Trophoblast cell (in vitro differentiated cells and primary cell): ENCODE data around the gene FGGY.

Experiments
- DNase-seq, 2 donors: peaks; one replicate each; pipeline ENCODE4 v3.0.0-alpha.2; 2016
- H2AFZ ChIP-seq: 2 replicates; pipeline ENCODE4 v1.6.1; 2013; ENCODE audit warnings: low read length, moderate library complexity, mild to moderate bottlenecking; ENCODE audit not compliant: insufficient read depth, poor library complexity
- H2AK5ac ChIP-seq: 2 replicates; pipeline ENCODE4 v1.6.1; 2013; ENCODE audit warnings: mild to moderate bottlenecking, low read length
- H2BK120ac ChIP-seq: 2 replicates; pipeline ENCODE4 v1.6.1; 2013; ENCODE audit warnings: low read length, mild to moderate bottlenecking, moderate library complexity; ENCODE audit not compliant: insufficient read depth, poor library complexity
- H2BK12ac ChIP-seq: 2 replicates; pipeline ENCODE4 v1.6.1; 2013; ENCODE audit warnings: mild to moderate bottlenecking, low read length, moderate library complexity
- H2BK5ac ChIP-seq: 2 replicates; pipeline ENCODE4 v1.6.1; 2013; ENCODE audit warnings: low read length, low read depth, moderate library complexity, mild to moderate bottlenecking; ENCODE audit not compliant: poor library complexity
- H3K14ac ChIP-seq: 2 replicates; pipeline ENCODE4 v1.6.1; 2013; ENCODE audit warnings: mild to moderate bottlenecking, low read length
- H3K18ac ChIP-seq: 2 replicates; pipeline ENCODE4 v1.6.1; 2013; ENCODE audit warnings: mild to moderate bottlenecking, low read length
- H3K23ac ChIP-seq: 2 replicates; pipeline ENCODE4 v1.6.1; 2013; ENCODE audit warnings: low read length
- H3K27ac ChIP-seq: 2 replicates; pipeline ENCODE4 v1.5.1; 2013; ENCODE audit warnings: low read depth, mild to moderate bottlenecking, inconsistent platforms, low read length, moderate library complexity
- H3K27me3 ChIP-seq: 2 replicates; pipeline ENCODE4 v1.6.1; 2013; ENCODE audit warnings: inconsistent platforms, mild to moderate bottlenecking, low read length, moderate library complexity; ENCODE audit not compliant: insufficient read depth
- H3K36me3 ChIP-seq, 2 experiments: 1 replicate in 1 of 2; 2 replicates in 1 of 2; pipeline ENCODE4 v1.6.1; 2013; ENCODE audit warnings: low read length in 2 of 2, mild to moderate bottlenecking in 2 of 2, moderate library complexity in 1 of 2; ENCODE audit not compliant: insufficient read depth in 2 of 2, control insufficient read depth in 1 of 2
- H3K4ac ChIP-seq: 2 replicates; pipeline ENCODE4 v1.6.1; 2013; ENCODE audit warnings: low read depth, mild to moderate bottlenecking, low read length, moderate library complexity
- H3K4me1 ChIP-seq, 2 experiments: 1 replicate in 1 of 2; 2 replicates in 1 of 2; pipeline ENCODE4 v1.6.1; 2013; ENCODE audit warnings: low read length in 2 of 2, mild to moderate bottlenecking in 2 of 2, moderate library complexity in 1 of 2; ENCODE audit not compliant: insufficient read depth in 2 of 2, control insufficient read depth in 1 of 2
- H3K4me2 ChIP-seq: 2 replicates; pipeline ENCODE4 v1.6.1; 2013; ENCODE audit warnings: inconsistent platforms, mild to moderate bottlenecking, low read length, moderate library complexity
- H3K4me3 ChIP-seq: 2 replicates; pipeline ENCODE4 v1.5.1; 2013; ENCODE audit warnings: mild to moderate bottlenecking, low read depth, low read length, inconsistent platforms
- H3K79me1 ChIP-seq: one replicate; pipeline ENCODE4 v1.6.1; 2013; ENCODE audit warnings: low read length
- H3K79me2 ChIP-seq: 2 replicates; pipeline ENCODE4 v1.6.1; 2013; ENCODE audit warnings: low read length, mild to moderate bottlenecking; ENCODE audit not compliant: control insufficient read depth, insufficient read depth, poor library complexity
- H3K9ac ChIP-seq: 2 replicates; pipeline ENCODE4 v1.6.1; 2013; ENCODE audit warnings: mild to moderate bottlenecking, low read length
- H3K9me3 ChIP-seq: 2 replicates; pipeline ENCODE4 v1.6.1; 2013; ENCODE audit warnings: low read depth, mild to moderate bottlenecking, control low read depth, inconsistent platforms, low read length; ENCODE audit not compliant: insufficient read depth
- H4K12ac ChIP-seq: 2 replicates; pipeline ENCODE4 v1.6.1; 2013; ENCODE audit warnings: low read depth, mild to moderate bottlenecking, low read length, moderate library complexity
- H4K8ac ChIP-seq: 2 replicates; pipeline ENCODE4 v1.6.1; 2013; ENCODE audit warnings: low read depth, mild to moderate bottlenecking, low read length, moderate library complexity
- H4K91ac ChIP-seq: one replicate; pipeline ENCODE4 v1.6.1; 2013; ENCODE audit warnings: low read depth, mild to moderate bottlenecking, low read length, moderate library complexity
- WGBS: extraction: QIAGEN DNeasy Blood & Tissue Kit; methylation state at CpG from one replicate; pipeline ENCODE4 v1.1.7; 2013; ENCODE audit warnings: missing lambda C conversion rate; ENCODE audit not compliant: insufficient read length, insufficient coverage; ENCODE audit errors: extremely low coverage; 5-methylcytosine and 5-hydroxymethylcytosine counted together

FGGY gene

DNA sequence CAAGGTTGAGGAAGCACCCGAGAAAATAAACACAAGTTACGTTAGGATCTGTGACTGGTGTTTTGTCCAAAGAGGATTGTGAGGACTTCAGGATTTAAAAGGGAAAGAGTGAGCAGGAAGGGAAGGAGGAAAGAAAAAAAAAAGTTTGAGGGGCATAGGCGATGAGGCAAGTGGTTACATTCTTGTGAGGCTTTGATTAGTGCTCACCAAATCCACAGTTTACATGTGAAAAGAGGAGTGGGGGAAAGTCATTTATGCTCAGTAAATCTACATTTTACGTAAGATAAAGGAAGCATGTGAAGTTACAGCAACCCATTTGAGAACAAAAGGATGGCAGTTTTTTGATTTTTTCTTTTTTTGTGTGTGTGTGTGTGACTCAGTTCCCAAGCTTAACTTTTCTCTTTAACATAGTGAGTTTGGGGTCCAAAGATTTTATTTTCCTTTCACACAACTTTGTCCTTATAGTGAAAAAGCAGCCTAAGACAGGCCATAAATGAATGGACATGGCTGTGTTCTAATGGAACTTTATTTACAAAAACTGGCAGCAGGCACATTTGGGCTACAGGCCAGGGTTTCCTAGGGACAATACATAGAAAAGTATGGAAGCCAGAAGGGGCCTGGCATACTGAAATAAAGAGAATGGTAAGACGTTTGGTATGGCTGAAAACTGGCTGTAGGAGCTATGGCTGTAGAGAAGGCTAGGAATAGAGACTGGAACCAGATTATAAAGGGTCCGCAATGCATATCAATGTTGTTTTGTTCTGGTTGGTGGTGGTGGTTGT lies 121.7 kb downstream of the FGGY start:
- Histone ChIP-seq H3K36me3 (no peaks in the 10 kb centered on the region), H2AFZ (no peak overlapping the region), H2AK5ac (no peak overlapping the region), H2BK5ac (no peak overlapping the region), H4K91ac (no peak overlapping the region), H3K79me1 (peaks cover 13% of the 10 kb centered on the region), H4K8ac (no peak overlapping the region), H3K79me2 (no peaks in the 10 kb centered on the region), H3K4ac (no peak overlapping the region), H3K4me1 (peaks cover 0 to 8% of the 10 kb centered on the region in 2 experiments), H2BK120ac (no peak overlapping the region), H4K12ac (no peak overlapping the region), H3K9me3 (no peaks in the 10 kb centered on the region), H3K4me2 (no peak overlapping the region), H3K27me3 (no peaks in the 10 kb centered on the region), H3K9ac (no peak overlapping the region), H3K14ac (no peak overlapping the region), H3K23ac (no peak overlapping the region), H3K18ac (no peak overlapping the region), H3K27ac (no peak overlapping the region), H3K4me3 (no peak overlapping the region), H2BK12ac (no peak overlapping the region)
- no peak for DNase-seq
- WGBS, result no CpG with 5 or more reads among the region's 6 CpGs

DNA sequence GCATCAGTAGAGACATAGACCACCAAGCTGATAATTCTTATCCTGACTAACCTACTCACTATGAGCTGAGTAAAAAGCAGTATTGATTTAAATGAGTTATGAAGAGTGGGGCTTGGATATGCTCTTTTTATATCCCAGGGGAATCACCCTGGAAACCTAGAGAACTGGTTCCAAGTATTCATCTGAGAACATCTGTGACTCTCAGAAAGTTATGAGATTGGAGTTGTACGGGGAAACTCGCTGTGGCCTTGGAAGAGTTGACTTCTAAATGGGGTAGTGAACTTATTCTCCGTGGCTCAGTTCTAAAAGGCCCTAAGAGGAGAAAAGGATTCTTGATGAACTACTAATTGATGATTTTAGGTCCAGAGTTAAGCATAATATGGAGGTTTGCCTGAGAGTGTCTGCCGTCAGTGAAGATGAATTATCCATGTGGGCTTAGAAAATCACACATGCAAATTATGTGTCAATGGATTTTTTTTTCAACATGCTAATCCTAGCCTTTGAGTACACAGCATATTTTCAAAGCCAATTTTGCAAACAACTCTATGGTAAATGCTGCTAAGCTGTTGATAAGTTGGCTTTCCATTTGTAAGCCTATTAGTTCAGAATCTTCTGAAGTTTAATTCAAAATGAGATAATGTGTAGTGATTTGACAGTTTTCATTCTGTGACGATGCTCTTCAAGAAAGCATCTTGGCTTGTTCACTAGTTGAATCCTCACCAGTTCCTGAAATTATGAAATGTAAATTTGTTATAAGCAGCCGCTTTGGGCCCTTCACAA lies 122.7 kb downstream of the FGGY start:
- Histone ChIP-seq H3K4me1 (peaks cover 0 to 9% of the 10 kb centered on the region in 2 experiments), H2BK120ac (no peak overlapping the region), H3K14ac (no peak overlapping the region), H3K9ac (no peak overlapping the region), H3K27ac (no peak overlapping the region), H3K23ac (no peak overlapping the region), H3K9me3 (no peaks in the 10 kb centered on the region), H3K4me2 (no peak overlapping the region), H3K79me2 (no peaks in the 10 kb centered on the region), H4K8ac (no peak overlapping the region), H4K12ac (no peak overlapping the region), H2BK12ac (no peak overlapping the region), H2BK5ac (no peak overlapping the region), H3K27me3 (no peaks in the 10 kb centered on the region), H3K36me3 (no peaks in the 10 kb centered on the region), H3K18ac (no peak overlapping the region), H3K4me3 (no peak overlapping the region), H2AK5ac (no peak overlapping the region), H3K4ac (no peak overlapping the region), H3K79me1 (peaks cover 16% of the 10 kb centered on the region), H2AFZ (no peak overlapping the region), H4K91ac (no peak overlapping the region)
- DNase-seq, result no peak
- WGBS, result no CpG with 5 or more reads among the region's 6 CpGs

DNA sequence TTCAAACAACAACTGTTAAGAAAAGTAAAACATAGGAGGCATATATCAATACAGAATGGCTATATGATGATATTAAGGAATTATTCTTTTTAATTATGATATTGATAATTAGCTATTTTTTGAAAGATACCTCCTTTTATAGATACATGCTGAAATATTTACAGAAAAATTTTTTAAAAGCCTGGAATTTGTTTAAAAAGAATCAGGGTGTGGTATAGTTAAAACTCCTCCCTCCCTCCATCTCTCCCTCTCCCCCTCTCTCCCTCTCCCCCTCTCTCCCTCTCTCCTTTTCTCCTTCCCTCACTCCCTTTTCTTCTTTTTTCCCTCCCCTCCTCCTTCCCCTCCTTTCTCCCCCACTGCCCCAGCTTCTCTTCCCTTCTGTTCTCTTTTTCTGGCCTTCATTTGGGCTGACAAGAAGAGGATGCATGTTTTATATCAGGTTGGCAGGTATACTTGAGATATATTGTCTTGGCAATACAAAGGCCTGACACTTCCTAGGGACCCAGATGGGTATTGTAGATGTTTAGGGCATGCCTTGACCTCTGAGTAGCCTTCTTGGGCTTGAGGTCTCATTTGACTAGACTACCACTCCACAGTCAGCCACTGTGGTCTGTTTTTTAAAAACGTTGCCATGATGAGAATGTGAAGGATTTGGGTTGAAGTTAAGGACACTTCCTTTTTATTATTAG lies 124.5 kb downstream of the FGGY start:
- Histone ChIP-seq H3K4me3 (no peak overlapping the region), H3K27ac (no peak overlapping the region), H3K36me3 (no peaks in the 10 kb centered on the region), H4K12ac (no peak overlapping the region), H3K4me2 (no peak overlapping the region), H3K9me3 (no peaks in the 10 kb centered on the region), H2AFZ (no peak overlapping the region), H3K79me1 (peaks cover 20% of the 10 kb centered on the region), H3K9ac (no peak overlapping the region), H3K4ac (no peak overlapping the region), H3K4me1 (peaks cover 0 to 13% of the 10 kb centered on the region in 2 experiments), H3K14ac (no peak overlapping the region), H2BK5ac (no peak overlapping the region), H4K91ac (no peak overlapping the region), H3K23ac (no peak overlapping the region), H4K8ac (no peak overlapping the region), H2BK120ac (no peak overlapping the region), H3K27me3 (no peaks in the 10 kb centered on the region), H2BK12ac (no peak overlapping the region), H3K18ac (no peak overlapping the region), H3K79me2 (no peaks in the 10 kb centered on the region), H2AK5ac (no peak overlapping the region)
- no peak for DNase-seq
- WGBS, result no CpG with 5 or more reads among the region's 1 CpG

DNA sequence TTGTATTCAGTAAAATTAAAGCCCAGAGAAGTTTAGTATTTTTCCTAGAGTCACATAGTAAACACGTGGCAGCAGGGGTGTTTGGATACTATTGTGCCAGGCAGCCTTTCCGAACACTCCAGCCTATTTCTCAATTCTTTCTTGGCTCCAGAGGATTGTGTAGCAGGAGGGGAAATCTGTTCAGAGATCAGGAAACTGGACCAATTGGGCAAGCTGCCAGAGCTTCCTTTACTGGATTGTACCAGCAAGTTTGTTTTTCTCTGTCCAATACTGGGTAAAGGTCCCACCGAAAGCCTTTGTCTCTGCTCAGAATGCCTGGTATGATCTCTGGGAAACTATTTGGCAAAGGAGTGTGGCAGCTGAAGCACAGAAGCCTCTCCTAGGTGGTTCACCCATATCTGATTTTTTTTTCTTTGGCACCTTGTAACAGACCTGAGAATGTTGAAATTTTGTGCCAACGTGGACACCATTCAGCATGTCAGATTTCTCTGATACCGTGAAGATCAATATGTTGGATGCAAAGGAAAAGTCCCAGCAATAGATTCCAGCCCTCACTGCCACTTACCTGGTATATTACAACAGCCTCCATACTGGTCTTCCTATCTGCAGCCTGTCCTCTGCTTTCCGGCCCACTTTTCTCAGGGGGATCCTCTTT lies 126.2 kb downstream of the FGGY start:
- no peaks in the 10 kb centered on the region for H3K36me3 ChIP-seq
- H3K9ac ChIP-seq, result no peak overlapping the region
- WGBS, result no CpG with 5 or more reads among the region's 6 CpGs
- H3K79me2 ChIP-seq, result no peaks in the 10 kb centered on the region
- H2BK120ac ChIP-seq, result peak overlapping the region; percentile 56
- H3K27me3 ChIP-seq, result no peaks in the 10 kb centered on the region
- H4K91ac ChIP-seq, result peak overlapping the region; percentile 45
- H2BK12ac ChIP-seq, result peak overlapping the region; percentile 69
- no peak overlapping the region for H3K4me2 ChIP-seq
- DNase-seq, result no peak
- H3K79me1 ChIP-seq, result peaks cover 29% of the 10 kb centered on the region
- no peak overlapping the region for H3K4me3 ChIP-seq
- peak overlapping the region; percentile 32 for H3K14ac ChIP-seq
- no peak overlapping the region for H4K12ac ChIP-seq
- H3K9me3 ChIP-seq, result no peaks in the 10 kb centered on the region
- no peak overlapping the region for H3K18ac ChIP-seq
- no peak overlapping the region for H3K23ac ChIP-seq
- H2BK5ac ChIP-seq, result peak overlapping the region; percentile 72
- H2AK5ac ChIP-seq, result peak overlapping the region; percentile 21
- H3K27ac ChIP-seq, result no peak overlapping the region
- H2AFZ ChIP-seq, result no peak overlapping the region
- H4K8ac ChIP-seq, result peak overlapping the region; percentile 10
- H3K4ac ChIP-seq, result no peak overlapping the region
- peaks cover 9 to 22% of the 10 kb centered on the region in 2 experiments for H3K4me1 ChIP-seq
